ENCODE results near the gene GNAO1.

DNA sequence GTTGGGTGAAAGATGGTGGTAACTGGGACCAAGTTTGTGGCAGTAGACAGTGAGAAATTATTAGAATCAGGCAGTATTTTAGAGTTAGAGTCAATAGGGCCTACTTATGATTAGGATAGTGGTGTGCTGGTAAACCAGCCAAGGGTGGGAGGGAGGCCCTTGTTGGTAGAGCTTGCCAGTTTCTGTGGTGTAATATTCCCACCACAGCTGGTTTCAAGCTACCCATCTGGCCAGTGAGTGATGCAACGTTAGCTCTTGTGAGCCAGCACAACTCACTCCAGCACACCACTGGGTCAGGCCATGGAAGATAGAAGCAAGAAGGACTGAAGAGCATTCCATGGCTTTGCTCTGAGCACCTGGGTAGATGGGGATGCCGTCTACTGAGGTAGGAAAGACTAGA is 34.9 kb downstream of the GNAO1 start:
- TF ChIP-seq, protein P1, sequence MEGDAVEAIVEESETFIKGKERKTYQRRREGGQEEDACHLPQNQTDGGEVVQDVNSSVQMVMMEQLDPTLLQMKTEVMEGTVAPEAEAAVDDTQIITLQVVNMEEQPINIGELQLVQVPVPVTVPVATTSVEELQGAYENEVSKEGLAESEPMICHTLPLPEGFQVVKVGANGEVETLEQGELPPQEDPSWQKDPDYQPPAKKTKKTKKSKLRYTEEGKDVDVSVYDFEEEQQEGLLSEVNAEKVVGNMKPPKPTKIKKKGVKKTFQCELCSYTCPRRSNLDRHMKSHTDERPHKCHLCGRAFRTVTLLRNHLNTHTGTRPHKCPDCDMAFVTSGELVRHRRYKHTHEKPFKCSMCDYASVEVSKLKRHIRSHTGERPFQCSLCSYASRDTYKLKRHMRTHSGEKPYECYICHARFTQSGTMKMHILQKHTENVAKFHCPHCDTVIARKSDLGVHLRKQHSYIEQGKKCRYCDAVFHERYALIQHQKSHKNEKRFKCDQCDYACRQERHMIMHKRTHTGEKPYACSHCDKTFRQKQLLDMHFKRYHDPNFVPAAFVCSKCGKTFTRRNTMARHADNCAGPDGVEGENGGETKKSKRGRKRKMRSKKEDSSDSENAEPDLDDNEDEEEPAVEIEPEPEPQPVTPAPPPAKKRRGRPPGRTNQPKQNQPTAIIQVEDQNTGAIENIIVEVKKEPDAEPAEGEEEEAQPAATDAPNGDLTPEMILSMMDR (IDR thresholded peaks at IDR 0.05) = no peak
- no peak for TF ChIP-seq POLR2A (IDR thresholded peaks at IDR 0.05)
